ENCODE data around the gene GPR119. TPM values are rescaled to one million over a fixed set of nuclear protein-coding genes. Genes with fewer than 3 reads are reported as not detected.
"Not testable (repeated sequence)": the region's sequence is repeated elsewhere in the genome, so short reads cannot be mapped to it uniquely, and the experiment has no call there.

Gene GPR119
- total and polyA plus RNA-seq, 3 experiments from 2014 or later = not detected

DNA sequence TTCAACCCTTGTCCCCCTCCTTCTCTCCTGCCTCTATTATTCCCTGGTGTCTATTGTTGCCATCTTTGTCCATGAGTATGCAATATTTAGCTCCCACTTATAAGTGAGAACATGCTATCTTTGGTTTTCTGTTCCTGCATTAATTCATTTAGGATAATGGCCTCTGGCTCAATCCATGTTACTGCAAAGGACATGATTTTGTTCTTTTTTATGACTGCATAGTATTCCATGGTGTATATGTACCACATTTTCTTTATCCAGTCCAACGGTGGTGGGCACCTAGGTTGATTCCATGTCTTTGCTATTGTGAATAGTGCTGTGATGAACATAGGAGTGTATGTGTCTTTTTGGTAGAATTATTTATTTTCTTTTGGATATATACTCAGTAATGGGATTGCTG, 33.4 kb downstream of the GPR119 start:
- POLR2A ChIA-PET; H3K4me3 Mint-ChIP-seq; H3K36me3 ChIP-seq (ENCODE audit: insufficient read depth, low read length); H3K9me3 ChIP-seq (ENCODE audit: low read length); H3K4me1 Mint-ChIP-seq; DNase-seq; CTCF ChIA-PET; H3K4me1 ChIP-seq (ENCODE audit: insufficient read depth, low read length); H3K27me3 ChIP-seq (ENCODE audit: insufficient read depth, low read length, poor library complexity, severe bottlenecking); H3K27ac Mint-ChIP-seq; H3K27me3 Mint-ChIP-seq; H3K4me3 ChIP-seq (ENCODE audit: low read length); H3K9me3 Mint-ChIP-seq; H3K27ac ChIP-seq (ENCODE audit: low read depth, low read length): not testable (repeated sequence)
- H3K36me3 Mint-ChIP-seq = peaks cover 0 to 46% (median 3%) of the 10 kb centered on the region in 3 donors

DNA sequence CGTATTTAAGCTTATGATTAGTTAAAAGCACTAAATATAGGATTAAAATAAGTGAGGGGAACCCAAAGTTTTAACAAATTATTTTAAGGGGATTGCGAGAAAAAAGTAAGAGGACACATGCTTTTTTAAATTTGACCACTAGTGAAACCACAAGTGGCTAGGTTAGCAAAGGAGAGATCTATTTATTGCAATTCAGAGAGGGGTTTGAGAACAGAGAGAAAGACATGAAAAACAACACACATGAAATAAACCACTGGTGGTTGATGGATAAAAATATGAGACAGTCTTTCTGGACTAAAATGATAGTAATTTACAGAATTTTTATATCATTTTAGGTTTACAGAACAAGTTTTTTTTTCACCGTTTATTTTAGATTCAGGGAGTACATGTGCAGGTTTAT, 33.9 kb downstream of the GPR119 start:
- Histone ChIP-seq H3K27me3 (ENCODE audit: insufficient read depth, low read length, poor library complexity, severe bottlenecking) (no peaks in the 10 kb centered on the region), H3K4me3 (ENCODE audit: low read length) (no peak overlapping the region), H3K4me1 (ENCODE audit: insufficient read depth, low read length) (no peaks in the 10 kb centered on the region), H3K27ac (ENCODE audit: low read depth, low read length) (no peak overlapping the region), H3K9me3 (ENCODE audit: low read length) (no peaks in the 10 kb centered on the region), H3K36me3 (ENCODE audit: insufficient read depth, low read length) (no peaks in the 10 kb centered on the region)
- Mint-ChIP-seq H3K4me1 (no peaks in the 10 kb centered on the region), H3K4me3 (no peak overlapping the region), H3K27ac (no peak overlapping the region), H3K27me3 (peaks cover 0 to 5% of the 10 kb centered on the region in 2 donors), H3K9me3 (no peaks in the 10 kb centered on the region), H3K36me3 (peaks cover 0 to 43% (median 3%) of the 10 kb centered on the region in 3 donors)
- CTCF ChIA-PET = no interaction called here
- DNase-seq = no peak
- POLR2A ChIA-PET = no interaction called here

DNA sequence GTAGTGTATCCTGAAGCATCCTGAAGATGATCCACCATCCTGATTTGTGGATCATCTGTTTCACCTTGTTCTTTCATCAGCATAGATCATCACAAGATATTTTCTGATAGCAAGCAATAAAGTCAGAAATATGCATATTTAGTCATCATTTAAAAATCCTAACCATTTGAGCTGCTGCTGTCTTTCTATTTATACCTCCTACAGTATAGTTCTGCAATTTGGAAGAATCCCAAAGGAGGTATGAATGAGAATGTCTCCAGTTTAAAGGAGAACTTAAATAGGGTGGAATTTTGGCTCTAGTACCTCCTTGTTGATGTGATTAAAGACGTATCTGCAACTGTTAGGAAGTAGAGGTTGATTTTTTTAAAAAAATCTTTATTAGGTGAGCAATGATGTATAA, 38.2 kb downstream of the GPR119 start:
- no peak for DNase-seq
- Histone ChIP-seq H3K4me3 (ENCODE audit: low read length) (no peak overlapping the region), H3K9me3 (ENCODE audit: low read length) (no peaks in the 10 kb centered on the region), H3K4me1 (ENCODE audit: insufficient read depth, low read length) (no peaks in the 10 kb centered on the region), H3K27ac (ENCODE audit: low read depth, low read length) (no peak overlapping the region), H3K27me3 (ENCODE audit: insufficient read depth, low read length, poor library complexity, severe bottlenecking) (no peaks in the 10 kb centered on the region), H3K36me3 (ENCODE audit: insufficient read depth, low read length) (no peaks in the 10 kb centered on the region)
- no peak overlapping the region for H3K4me3 Mint-ChIP-seq
- peaks cover 0 to 3% (median 0%) of the 10 kb centered on the region in 3 donors for H3K4me1 Mint-ChIP-seq
- H3K27ac Mint-ChIP-seq = no peak overlapping the region
- no peaks in the 10 kb centered on the region for H3K27me3 Mint-ChIP-seq
- ChIA-PET CTCF (no interaction called here), POLR2A (no interaction called here)
- no peaks in the 10 kb centered on the region for H3K9me3 Mint-ChIP-seq
- H3K36me3 Mint-ChIP-seq = peaks cover 0 to 34% (median 3%) of the 10 kb centered on the region in 3 donors

DNA sequence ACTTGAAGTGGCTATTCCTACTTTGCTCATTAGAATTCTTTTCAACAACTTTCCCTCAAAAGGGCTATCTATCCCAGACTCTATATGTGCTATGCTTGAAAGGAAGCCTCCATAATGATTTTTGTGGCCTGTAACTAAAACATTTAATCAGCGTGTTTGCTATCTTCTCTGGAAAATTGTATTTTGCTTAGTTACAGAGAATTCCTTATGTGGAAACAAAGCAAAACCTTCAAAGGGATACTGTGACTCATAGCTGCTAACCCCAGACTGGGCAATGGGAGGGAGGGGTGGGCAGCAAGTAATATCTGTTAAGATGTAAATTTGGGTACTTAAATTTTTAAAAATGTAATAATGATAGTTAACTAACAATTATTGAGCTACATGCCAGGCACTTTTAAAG, 42.1 kb downstream of the GPR119 start:
- Histone ChIP-seq H3K9me3 (ENCODE audit: low read length) (no peaks in the 10 kb centered on the region), H3K27me3 (ENCODE audit: insufficient read depth, low read length, poor library complexity, severe bottlenecking) (no peaks in the 10 kb centered on the region), H3K27ac (ENCODE audit: low read depth, low read length) (no peak overlapping the region), H3K4me3 (ENCODE audit: low read length) (no peak overlapping the region), H3K4me1 (ENCODE audit: insufficient read depth, low read length) (peaks cover 9% of the 10 kb centered on the region), H3K36me3 (ENCODE audit: insufficient read depth, low read length) (no peaks in the 10 kb centered on the region)
- Mint-ChIP-seq H3K27ac (no peak overlapping the region), H3K4me1 (peaks cover 12 to 31% (median 15%) of the 10 kb centered on the region in 3 donors), H3K27me3 (no peaks in the 10 kb centered on the region), H3K4me3 (no peak overlapping the region), H3K9me3 (no peaks in the 10 kb centered on the region), H3K36me3 (peaks cover 0 to 22% (median 0%) of the 10 kb centered on the region in 3 donors)
- ChIA-PET CTCF (no interaction called here), POLR2A (no interaction called here)
- DNase-seq = no peak

DNA sequence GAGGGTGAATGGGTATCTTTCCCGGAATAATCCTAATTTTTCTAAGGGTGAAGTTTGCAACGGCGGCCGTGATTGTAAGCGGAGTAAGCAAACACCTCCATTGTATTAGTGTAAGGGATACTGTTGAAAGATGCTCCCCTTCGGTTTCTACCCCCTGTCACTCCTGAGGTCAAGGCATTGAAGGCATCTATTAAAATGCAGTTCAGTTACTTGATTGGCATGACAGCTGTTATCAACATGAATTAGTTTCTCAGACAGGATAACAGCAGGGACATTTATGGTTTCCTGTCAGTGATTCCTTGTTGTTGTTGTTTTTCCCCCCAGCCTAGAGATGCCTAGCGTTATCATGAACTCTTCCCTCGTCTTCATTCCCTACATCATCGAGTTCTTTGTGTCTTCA, 45.2 kb downstream of the GPR119 start:
- Histone ChIP-seq H3K36me3 (ENCODE audit: insufficient read depth, low read length) (no peaks in the 10 kb centered on the region), H3K9me3 (ENCODE audit: low read length) (no peaks in the 10 kb centered on the region), H3K27ac (ENCODE audit: low read depth, low read length) (peak overlapping the region; percentile 80), H3K27me3 (ENCODE audit: insufficient read depth, low read length, poor library complexity, severe bottlenecking) (no peaks in the 10 kb centered on the region), H3K4me3 (ENCODE audit: low read length) (peak overlapping the region; percentile 86), H3K4me1 (ENCODE audit: insufficient read depth, low read length) (peaks cover 9% of the 10 kb centered on the region)
- no peaks in the 10 kb centered on the region for H3K27me3 Mint-ChIP-seq
- H3K36me3 Mint-ChIP-seq = peaks cover 0 to 10% (median 0%) of the 10 kb centered on the region in 3 donors
- no peaks in the 10 kb centered on the region for H3K9me3 Mint-ChIP-seq
- CTCF ChIA-PET = no interaction called here
- POLR2A ChIA-PET = interaction anchor here (0.6 kb wide), 1 partner anchor 74 kb away, joined by 3 read pairs; no protein-coding TSS in a partner anchor
- peak overlapping the region; percentile 89 to 96 (median 93) for H3K4me3 Mint-ChIP-seq
- peaks cover 12 to 31% (median 15%) of the 10 kb centered on the region in 3 donors for H3K4me1 Mint-ChIP-seq
- peak overlapping the region; percentile 44 to 92 (median 86) for H3K27ac Mint-ChIP-seq
- DNase-seq = no peak

DNA sequence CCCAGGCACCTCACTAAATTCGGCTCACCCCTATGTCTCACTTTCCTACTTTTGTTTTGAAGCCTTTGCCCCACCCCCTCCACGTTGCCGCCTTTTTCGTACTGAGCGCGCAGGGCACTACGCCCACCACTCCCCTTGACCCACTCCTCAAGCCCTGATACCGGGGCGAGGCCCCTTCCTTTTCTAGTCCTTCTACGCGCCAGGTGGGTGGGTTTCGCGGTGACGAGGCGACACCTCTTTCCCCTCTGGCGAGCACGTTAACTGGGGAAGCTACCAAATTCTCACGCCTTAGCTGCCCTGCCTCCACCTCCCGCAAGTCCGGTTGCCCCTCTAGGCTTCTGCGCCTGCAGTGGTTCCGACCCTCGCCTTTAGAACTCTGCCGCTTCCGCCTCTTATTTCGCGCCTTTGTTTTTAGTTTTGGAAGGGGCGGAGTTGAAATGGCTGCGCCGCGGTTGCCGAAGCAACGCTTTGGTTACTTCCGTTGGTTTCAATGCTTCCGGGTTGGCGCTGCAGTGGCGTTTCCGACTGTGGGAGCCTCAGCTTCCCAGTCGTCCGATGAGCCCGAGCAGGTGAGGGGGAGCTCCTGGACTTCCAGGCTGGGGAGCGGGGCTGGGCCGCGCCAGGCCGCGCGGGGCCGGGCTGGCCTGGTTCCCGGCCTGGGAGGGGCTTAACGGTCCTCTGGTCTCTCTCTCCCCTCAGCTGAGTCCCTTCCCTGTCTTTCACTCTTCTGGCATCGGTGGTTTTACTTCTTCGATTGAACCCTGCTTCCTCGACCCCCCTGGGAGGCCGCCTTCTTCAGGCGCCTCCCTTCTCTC, 45.9 kb downstream of the GPR119 start, which contains the start of gene SLC25A14:
TSS of gene SLC25A14 (plus strand) at position 512 of the 815 bp plus-strand sequence. CDS start 360 bp downstream, outside the sequence.
- H3K27me3 ChIP-seq (ENCODE audit: insufficient read depth, low read length, poor library complexity, severe bottlenecking) = no peaks in the 10 kb centered on the region
- H3K9me3 Mint-ChIP-seq = no peaks in the 10 kb centered on the region
- peak within 1 kb of the TSS; percentile 80 for H3K27ac ChIP-seq (ENCODE audit: low read depth, low read length)
- H3K9me3 ChIP-seq (ENCODE audit: low read length) = no peaks in the 10 kb centered on the region
- no peaks in the 10 kb centered on the region for H3K36me3 ChIP-seq (ENCODE audit: insufficient read depth, low read length)
- peaks cover 12 to 31% (median 15%) of the 10 kb centered on the region in 3 donors for H3K4me1 Mint-ChIP-seq
- DNase-seq = peak; percentile 51 to 84 (median 72)
- H3K4me1 ChIP-seq (ENCODE audit: insufficient read depth, low read length) = peaks cover 9% of the 10 kb centered on the region
- CTCF ChIA-PET = interaction anchor here (1.0 kb wide), 1 partner anchor 9 kb away, joined by 3 read pairs; no protein-coding TSS in a partner anchor
- peak within 1 kb of the TSS; percentile 86 for H3K4me3 ChIP-seq (ENCODE audit: low read length)
- peak within 1 kb of the TSS; percentile 89 to 96 (median 93) for H3K4me3 Mint-ChIP-seq
- POLR2A ChIA-PET = interaction anchor here (0.6 kb wide), 1 partner anchor 73 kb away, joined by 3 read pairs; no protein-coding TSS in a partner anchor
- no peaks in the 10 kb centered on the region for H3K27me3 Mint-ChIP-seq
- H3K27ac Mint-ChIP-seq = peak within 1 kb of the TSS; percentile 78 to 92 (median 86)
- peaks cover 0 to 8% (median 0%) of the 10 kb centered on the region in 3 donors for H3K36me3 Mint-ChIP-seq

DNA sequence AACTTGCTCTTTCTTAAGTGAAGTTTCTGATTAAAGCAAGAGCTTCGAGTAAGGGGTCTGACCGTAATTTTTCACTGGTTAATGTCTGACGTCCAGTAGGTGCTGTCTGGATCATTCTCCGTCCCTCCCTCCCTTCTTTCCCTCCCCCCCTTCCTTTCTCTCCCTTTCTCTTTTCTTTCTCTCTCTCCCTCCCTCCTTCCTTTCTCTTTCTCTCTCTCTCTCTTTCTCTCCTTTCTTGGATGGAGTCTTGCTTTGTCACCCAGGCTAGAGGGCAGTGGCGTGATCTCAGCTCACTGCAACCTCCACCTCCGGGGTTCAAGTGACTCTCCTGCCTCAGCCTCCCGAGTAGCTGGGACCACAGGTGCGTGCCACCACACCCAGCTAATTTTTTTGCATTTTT, 46.6 kb downstream of the GPR119 start:
- H3K27ac ChIP-seq (ENCODE audit: low read depth, low read length); H3K9me3 Mint-ChIP-seq; DNase-seq; H3K27me3 ChIP-seq (ENCODE audit: insufficient read depth, low read length, poor library complexity, severe bottlenecking); H3K36me3 Mint-ChIP-seq; H3K27me3 Mint-ChIP-seq; H3K4me3 ChIP-seq (ENCODE audit: low read length); H3K9me3 ChIP-seq (ENCODE audit: low read length); H3K36me3 ChIP-seq (ENCODE audit: insufficient read depth, low read length); H3K27ac Mint-ChIP-seq; POLR2A ChIA-PET; H3K4me1 ChIP-seq (ENCODE audit: insufficient read depth, low read length): not testable (repeated sequence)
- H3K4me1 Mint-ChIP-seq = peaks cover 12 to 31% (median 15%) of the 10 kb centered on the region in 3 donors
- peak overlapping the region in 6 of 7 donors; percentile 46 to 95 (median 92) for H3K4me3 Mint-ChIP-seq
- CTCF ChIA-PET = interaction anchor here (1.0 kb wide), 1 partner anchor 8 kb away, joined by 3 read pairs; no protein-coding TSS in a partner anchor

DNA sequence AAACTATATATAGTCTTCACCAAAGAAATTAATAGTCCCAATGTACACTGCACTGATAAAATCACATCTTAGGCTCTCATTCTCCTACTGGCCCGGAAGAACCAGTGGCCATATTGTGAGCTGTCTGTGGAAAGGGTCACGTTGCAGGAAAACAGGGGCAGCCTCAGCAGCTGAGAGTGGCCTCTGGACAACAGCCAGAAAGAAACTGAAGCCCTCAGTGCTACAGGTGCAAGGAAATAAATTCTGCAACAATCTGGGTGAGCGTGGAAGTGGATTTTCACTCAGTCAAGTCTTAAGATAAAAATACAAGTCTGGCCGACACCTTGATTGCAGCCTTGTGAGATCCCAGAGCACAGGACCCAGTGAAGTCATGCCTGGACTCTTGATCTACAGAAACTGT, 48.9 kb downstream of the GPR119 start:
- POLR2A ChIA-PET = no interaction called here
- Histone ChIP-seq H3K9me3 (ENCODE audit: low read length) (no peaks in the 10 kb centered on the region), H3K4me3 (ENCODE audit: low read length) (no peak overlapping the region), H3K4me1 (ENCODE audit: insufficient read depth, low read length) (peaks cover 9% of the 10 kb centered on the region), H3K27me3 (ENCODE audit: insufficient read depth, low read length, poor library complexity, severe bottlenecking) (no peaks in the 10 kb centered on the region), H3K27ac (ENCODE audit: low read depth, low read length) (no peak overlapping the region), H3K36me3 (ENCODE audit: insufficient read depth, low read length) (no peaks in the 10 kb centered on the region)
- CTCF ChIA-PET = no interaction called here
- no peaks in the 10 kb centered on the region for H3K9me3 Mint-ChIP-seq
- H3K27me3 Mint-ChIP-seq = peaks cover 0 to 3% of the 10 kb centered on the region in 2 donors
- H3K27ac Mint-ChIP-seq = no peak overlapping the region
- H3K36me3 Mint-ChIP-seq = peaks cover 0 to 8% (median 0%) of the 10 kb centered on the region in 3 donors
- H3K4me3 Mint-ChIP-seq = no peak overlapping the region
- H3K4me1 Mint-ChIP-seq = peaks cover 12 to 22% (median 15%) of the 10 kb centered on the region in 3 donors
- DNase-seq = no peak

All from CD8-positive, alpha-beta memory T cell (primary cell).